SK-N-SH treated with all-trans-retinoic acid at 6 μM for 48 hours (cell line): ENCODE results near the gene KCNA10.

Source experiments
- ATAC-seq: fragments of 200-7000 bp; cut with Tn5 transposase; 3 replicates; pipeline ENCODE4 v1.9.1; 2020; ENCODE audit warnings: mild to moderate bottlenecking, moderate library complexity
- BACH2 ChIP-seq: fragments of 250-450 bp; sonication (Bioruptor Pico); IDR thresholded peaks from 2 replicates; pipeline ENCODE4 v1.9.0; 2021; ENCODE audit warnings: mild to moderate bottlenecking, borderline replicate concordance
- CREB5 ChIP-seq: fragments of 250-450 bp; sonication (Bioruptor Pico); IDR thresholded peaks from 2 replicates; pipeline ENCODE4 v1.5.1; 2020; ENCODE audit warnings: low read depth, mild to moderate bottlenecking, moderate library complexity
- CSDC2 ChIP-seq: fragments of 250-450 bp; sonication (Bioruptor Pico); IDR thresholded peaks from 2 replicates; pipeline ENCODE4 v1.5.0; 2020; ENCODE audit warnings: mild to moderate bottlenecking, moderate library complexity
- CSRNP3 ChIP-seq: fragments of 250-450 bp; sonication (Bioruptor Pico); IDR thresholded peaks from 2 replicates; pipeline ENCODE4 v1.5.1; 2021; ENCODE audit warnings: mild to moderate bottlenecking, moderate library complexity
- ESRRG ChIP-seq: fragments of 250-450 bp; sonication (Bioruptor Pico); IDR thresholded peaks from 2 replicates; pipeline ENCODE4 v1.6.1; 2021; ENCODE audit warnings: mild to moderate bottlenecking
- ISL1 ChIP-seq: fragments of 250-450 bp; sonication (Bioruptor Pico); IDR thresholded peaks from 2 replicates; pipeline ENCODE4 v2.1.2; 2022; ENCODE audit warnings: mild to moderate bottlenecking, moderate library complexity
- OSR1 ChIP-seq: fragments of 250-450 bp; sonication (Bioruptor Pico); IDR thresholded peaks from 2 replicates; pipeline ENCODE4 v1.8.0; 2022; ENCODE audit warnings: moderate library complexity, mild to moderate bottlenecking, inconsistent platforms
- PATZ1 ChIP-seq: fragments of 250-450 bp; sonication (Bioruptor Pico); IDR thresholded peaks from 2 replicates; pipeline ENCODE4 v1.8.0; 2020; ENCODE audit warnings: mild to moderate bottlenecking, moderate library complexity, borderline replicate concordance
- POU6F1 ChIP-seq: fragments of 250-450 bp; sonication (Bioruptor Pico); IDR thresholded peaks from 2 replicates; pipeline ENCODE4 v1.8.0; 2021; ENCODE audit warnings: low read depth, mild to moderate bottlenecking, moderate library complexity, borderline replicate concordance
- PPARA ChIP-seq: fragments of 250-450 bp; sonication (Bioruptor Pico); IDR thresholded peaks from 2 replicates; pipeline ENCODE4 v1.5.0; 2020; ENCODE audit warnings: mild to moderate bottlenecking, borderline replicate concordance
- RARB ChIP-seq: fragments of 250-450 bp; sonication (Bioruptor Pico); IDR thresholded peaks from 2 replicates; pipeline ENCODE4 v1.8.0; 2021; ENCODE audit warnings: mild to moderate bottlenecking, moderate library complexity
- SNAI2 ChIP-seq: fragments of 250-450 bp; sonication (Bioruptor Pico); IDR thresholded peaks from 2 replicates; pipeline ENCODE4 v1.5.0; 2020; ENCODE audit warnings: mild to moderate bottlenecking, moderate library complexity
- TCF4 ChIP-seq: fragments of 250-450 bp; sonication (Bioruptor Pico); IDR thresholded peaks from 2 replicates; pipeline ENCODE4 v1.8.0; 2021; ENCODE audit warnings: mild to moderate bottlenecking, moderate library complexity, borderline replicate concordance
- TSHZ2 ChIP-seq: fragments of 250-450 bp; sonication (Bioruptor Pico); IDR thresholded peaks from 2 replicates; pipeline ENCODE4 v1.5.0; 2020; ENCODE audit warnings: mild to moderate bottlenecking, moderate library complexity
- ZFP3 ChIP-seq: fragments of 250-450 bp; sonication (Bioruptor Pico); IDR thresholded peaks from 2 replicates; pipeline ENCODE4 v1.5.0; 2020; ENCODE audit warnings: mild to moderate bottlenecking, moderate library complexity
- ZFP30 ChIP-seq: fragments of 450-650 bp; formaldehyde crosslinking; IDR thresholded peaks from 2 replicates; pipeline ENCODE4 v1.5.0; 2022; ENCODE audit warnings: mild to moderate bottlenecking, moderate library complexity
- ZNF565 ChIP-seq: fragments of 450-650 bp; formaldehyde crosslinking; conservative IDR thresholded peaks from 2 replicates; pipeline ENCODE4 v1.5.0; 2020; ENCODE audit warnings: low read depth, mild to moderate bottlenecking, moderate library complexity
- ZNF8 ChIP-seq: fragments of 450-650 bp; formaldehyde crosslinking; IDR thresholded peaks from 2 replicates; pipeline ENCODE4 v1.5.0; 2020; ENCODE audit warnings: mild to moderate bottlenecking, moderate library complexity

Gene KCNA10

GRCh38 chr1:110545492-110545891 is 26.5 kb upstream of the KCNA10 start (continued):
- TF ChIP-seq PATZ1 (CRISPR knock-in tag) (no peak), TSHZ2 (CRISPR knock-in tag) (no peak)

- no peak for ATAC-seq
- TF ChIP-seq ESRRG (CRISPR knock-in tag) = no peak
- no peak for TF ChIP-seq PPARA (CRISPR knock-in tag)
- TF ChIP-seq POU6F1 = no peak
- no peak for TF ChIP-seq CREB5 (CRISPR knock-in tag)
- TF ChIP-seq SNAI2 (CRISPR knock-in tag) = no peak
- no peak for TF ChIP-seq ZNF8 (CRISPR knock-in tag)
- TF ChIP-seq TCF4 (CRISPR knock-in tag) = no peak
- TF ChIP-seq ZNF565 (CRISPR knock-in tag) = no peak
- TF ChIP-seq ISL1 (CRISPR knock-in tag) = no peak
- TF ChIP-seq BACH2 (CRISPR knock-in tag) = no peak
- no peak for TF ChIP-seq OSR1
- TF ChIP-seq RARB = no peak
- no peak for TF ChIP-seq CSRNP3
- TF ChIP-seq ZFP30 = no peak
- no peak for TF ChIP-seq TSHZ2 (CRISPR knock-in tag)
- TF ChIP-seq ZFP3 (CRISPR knock-in tag) = no peak
- TF ChIP-seq CSDC2 (CRISPR knock-in tag) = no peak
- no peak for TF ChIP-seq PATZ1 (CRISPR knock-in tag)
Observed at GRCh38 chr1:110544753-110545152, 25.8 kb upstream of the KCNA10 start.
